Kidney (tissue), 14 donors: ENCODE results near the gene MTMR6. TPM values are rescaled to one million over a fixed set of nuclear protein-coding genes. Genes with fewer than 3 reads are reported as not detected.

Source experiments
- DNase-seq, 5 donors: peaks; one replicate each; pipeline ENCODE4 v3.0.0-alpha.2; 2013 to 2020
- FAIRE-seq: peaks from 2 replicates; lab custom pipeline; 2012; peaks lifted over from hg19 to GRCh38; lab: Jason Lieb, UNC
- H3K27ac ChIP-seq, 2 donors: one replicate each; pipeline ENCODE4 v1.7.0; 2013; ENCODE audit warnings: low read depth in 2 of 2, low read length in 2 of 2, inconsistent platforms in 1 of 2
- H3K27me3 ChIP-seq: one replicate; pipeline ENCODE4 v1.7.1; 2013; ENCODE audit warnings: low read length, inconsistent platforms; ENCODE audit not compliant: control insufficient read depth, insufficient read depth
- H3K36me3 ChIP-seq, 3 donors: one replicate each; pipeline versions ENCODE4 v1.7.0 to v1.7.1; 2013; ENCODE audit warnings: low read length in 3 of 3, control low read depth in 1 of 3, inconsistent platforms in 1 of 3; ENCODE audit not compliant: insufficient read depth in 3 of 3, control insufficient read depth in 2 of 3
- H3K4me1 ChIP-seq, 3 donors: one replicate each; pipeline versions ENCODE4 v1.7.0 to v1.7.1; 2013; ENCODE audit warnings: low read length in 3 of 3, inconsistent platforms in 1 of 3, low read depth in 1 of 3; ENCODE audit not compliant: control insufficient read depth in 2 of 3, insufficient read depth in 2 of 3
- H3K4me3 ChIP-seq, 3 donors: one replicate each; pipeline versions ENCODE4 v1.7.0 to v1.8.1; 2013; ENCODE audit warnings: low read length in 3 of 3, control low read depth in 1 of 3, inconsistent platforms in 1 of 3
- H3K9ac ChIP-seq, 3 donors: one replicate each; pipeline versions ENCODE4 v1.7.0 to v1.7.1; 2013; ENCODE audit warnings: low read length in 3 of 3, control low read depth in 1 of 3, inconsistent platforms in 1 of 3
- H3K9me3 ChIP-seq, 3 donors: one replicate each; pipeline versions ENCODE4 v1.7.0 to v1.7.1; 2013; ENCODE audit warnings: low read length in 3 of 3, control low read depth in 1 of 3, inconsistent platforms in 1 of 3; ENCODE audit not compliant: control insufficient read depth in 2 of 3, insufficient read depth in 1 of 3
- intact Hi-C: fragments of 100-400 bp; cut with DNase I; formaldehyde crosslinking; loops from one replicate; pipeline ENCODE4 v1.11.1; 2022
- polyA plus RNA-seq: library from polyadenylated mRNA; stranded (reverse); fragments of 350-450 nt; fragmentation: Illumina TruSeq; extraction: RNeasy Lipid Tissue Mini Kit (QIAGEN cat#74804); gene quantifications from one replicate; pipeline ENCODE4 v1.2.3, GENCODE V29; 2014; ENCODE audit warnings: low read depth, low replicate concordance; ENCODE audit not compliant: insufficient read depth
- total RNA-seq: library from RNA; stranded (reverse); fragmentation: NEBNext Ultra II Directional; extraction: Animal tissue kit (Norgen Biotek cat#: 25700); gene quantifications from one replicate; pipeline ENCODE4 v1.2.1, GENCODE V29; 2021
- TF ChIP-seq, protein P1 (sequence below): IDR thresholded peaks from 3 replicates; pipeline ENCODE4 v1.5.1; 2012; ENCODE audit warnings: mild to moderate bottlenecking, moderate library complexity, borderline replicate concordance; ENCODE audit not compliant: insufficient read depth; ENCODE audit errors: extremely low read depth
- donor health status: control.
- donor health status: control.
- donor health status: control.
- donor health status: control.
- donor health status: control.
- donor health status: DM: yes; HTN: yes; CAD: no.
- donor health status: Normal renal cell carcinoma (clear cell type).

The MTMR6 gene
- total and polyA plus RNA-seq, 2 donors from 2014 or later = 9.4 to 21.4 TPM

GRCh38 chr13:25237083-25237482, 50.2 kb downstream of the MTMR6 start:
- FAIRE-seq (no peak), DNase-seq (no peak)
- intact Hi-C loops = no loop called here
- Histone ChIP-seq H3K9me3 (no peaks in the 10 kb centered on the region), H3K27ac (no peak overlapping the region), H3K36me3 (no peaks in the 10 kb centered on the region), H3K4me1 (no peaks in the 10 kb centered on the region), H3K9ac (no peak overlapping the region), H3K4me3 (no peak overlapping the region), H3K27me3 (no peaks in the 10 kb centered on the region)
- TF ChIP-seq, protein P1, sequence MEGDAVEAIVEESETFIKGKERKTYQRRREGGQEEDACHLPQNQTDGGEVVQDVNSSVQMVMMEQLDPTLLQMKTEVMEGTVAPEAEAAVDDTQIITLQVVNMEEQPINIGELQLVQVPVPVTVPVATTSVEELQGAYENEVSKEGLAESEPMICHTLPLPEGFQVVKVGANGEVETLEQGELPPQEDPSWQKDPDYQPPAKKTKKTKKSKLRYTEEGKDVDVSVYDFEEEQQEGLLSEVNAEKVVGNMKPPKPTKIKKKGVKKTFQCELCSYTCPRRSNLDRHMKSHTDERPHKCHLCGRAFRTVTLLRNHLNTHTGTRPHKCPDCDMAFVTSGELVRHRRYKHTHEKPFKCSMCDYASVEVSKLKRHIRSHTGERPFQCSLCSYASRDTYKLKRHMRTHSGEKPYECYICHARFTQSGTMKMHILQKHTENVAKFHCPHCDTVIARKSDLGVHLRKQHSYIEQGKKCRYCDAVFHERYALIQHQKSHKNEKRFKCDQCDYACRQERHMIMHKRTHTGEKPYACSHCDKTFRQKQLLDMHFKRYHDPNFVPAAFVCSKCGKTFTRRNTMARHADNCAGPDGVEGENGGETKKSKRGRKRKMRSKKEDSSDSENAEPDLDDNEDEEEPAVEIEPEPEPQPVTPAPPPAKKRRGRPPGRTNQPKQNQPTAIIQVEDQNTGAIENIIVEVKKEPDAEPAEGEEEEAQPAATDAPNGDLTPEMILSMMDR = no peak

DNA sequence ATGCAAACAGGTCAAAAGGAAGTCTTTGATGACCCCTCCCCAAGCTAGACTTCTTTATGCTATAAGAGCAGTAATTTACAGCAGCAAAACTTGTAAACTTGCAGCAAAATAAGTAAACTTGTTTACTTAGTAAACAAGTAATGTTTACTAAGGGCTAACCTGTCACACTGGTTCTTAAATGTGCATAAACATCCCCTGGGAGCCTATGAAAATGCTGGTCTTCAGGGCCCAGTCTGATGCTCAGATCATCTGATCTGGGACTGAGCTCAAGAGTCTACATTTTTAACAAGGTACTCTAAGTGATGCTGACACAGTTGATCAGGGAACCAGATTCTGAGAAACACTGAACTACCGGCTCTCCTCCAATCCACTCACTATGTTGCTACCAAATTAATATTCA, 53.4 kb downstream of the MTMR6 start:
- no peak overlapping the region for H3K4me3 ChIP-seq
- no peaks in the 10 kb centered on the region for H3K9me3 ChIP-seq
- FAIRE-seq (no peak), DNase-seq (no peak)
- no peaks in the 10 kb centered on the region for H3K4me1 ChIP-seq
- no peaks in the 10 kb centered on the region for H3K27me3 ChIP-seq
- H3K36me3 ChIP-seq = no peaks in the 10 kb centered on the region
- intact Hi-C loops = no loop called here
- TF ChIP-seq, protein P1 = no peak
- no peak overlapping the region for H3K27ac ChIP-seq
- no peak overlapping the region for H3K9ac ChIP-seq

DNA sequence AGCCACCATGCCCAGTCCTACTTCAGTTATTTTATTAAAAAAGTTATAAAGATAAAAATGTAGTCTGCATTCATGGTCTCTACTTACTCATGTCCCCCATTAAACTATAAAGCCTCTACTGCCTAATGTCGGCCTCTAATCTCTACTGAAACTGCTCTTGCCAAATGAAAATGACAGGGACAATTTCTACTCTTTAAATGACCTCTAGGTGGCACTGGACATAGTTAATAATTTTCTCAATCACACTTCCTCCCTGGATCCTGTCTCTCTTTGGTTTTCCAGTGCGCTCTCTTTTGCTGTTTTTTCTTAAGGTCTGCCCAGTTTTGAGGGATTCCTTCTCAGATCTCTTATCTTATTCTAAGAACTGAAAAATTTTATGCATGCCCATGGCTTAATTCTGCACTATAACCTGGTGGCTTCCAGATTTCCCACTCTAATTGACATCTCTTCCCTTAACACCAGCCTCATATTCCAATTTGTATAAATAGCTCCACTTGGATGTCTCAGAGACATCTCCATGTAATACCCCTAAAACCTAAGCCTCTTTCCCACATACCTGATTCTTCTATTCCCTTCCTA, 54.3 kb downstream of the MTMR6 start:
- FAIRE-seq (peak; percentile 64), DNase-seq (peak in 2 of 5 donors; percentile 47 to 49)
- Histone ChIP-seq H3K27me3 (no peaks in the 10 kb centered on the region), H3K36me3 (no peaks in the 10 kb centered on the region), H3K27ac (no peak overlapping the region), H3K9me3 (no peaks in the 10 kb centered on the region), H3K9ac (no peak overlapping the region), H3K4me3 (no peak overlapping the region), H3K4me1 (no peaks in the 10 kb centered on the region)
- TF ChIP-seq, protein P1 = peak; percentile 41
- intact Hi-C loops = no loop called here

- no peaks in the 10 kb centered on the region for H3K9me3 ChIP-seq
- FAIRE-seq (no peak), DNase-seq (no peak)
- intact Hi-C loops = no loop called here
- H3K4me3 ChIP-seq = no peak overlapping the region
- no peaks in the 10 kb centered on the region for H3K4me1 ChIP-seq
- H3K36me3 ChIP-seq = no peaks in the 10 kb centered on the region
- no peak overlapping the region for H3K9ac ChIP-seq
- no peaks in the 10 kb centered on the region for H3K27me3 ChIP-seq
- TF ChIP-seq, protein P1 = no peak
- no peak overlapping the region for H3K27ac ChIP-seq
These were observed 55.8 kb downstream of the MTMR6 start for GRCh38 chr13:25231517-25231916.
